GM10266 (cell line): ENCODE results near the gene TBXA2R.

Experiments
- DNase-seq: peaks from one replicate; pipeline ENCODE4 v3.0.0; 2012; ENCODE audit errors: extremely low spot score
- CTCF ChIP-seq: IDR thresholded peaks from 2 replicates; pipeline ENCODE4 v1.5.1; 2012; ENCODE audit warnings: mild to moderate bottlenecking, low read depth; ENCODE audit not compliant: control insufficient read depth, insufficient read depth; ENCODE audit errors: missing control alignments

Gene TBXA2R

DNA sequence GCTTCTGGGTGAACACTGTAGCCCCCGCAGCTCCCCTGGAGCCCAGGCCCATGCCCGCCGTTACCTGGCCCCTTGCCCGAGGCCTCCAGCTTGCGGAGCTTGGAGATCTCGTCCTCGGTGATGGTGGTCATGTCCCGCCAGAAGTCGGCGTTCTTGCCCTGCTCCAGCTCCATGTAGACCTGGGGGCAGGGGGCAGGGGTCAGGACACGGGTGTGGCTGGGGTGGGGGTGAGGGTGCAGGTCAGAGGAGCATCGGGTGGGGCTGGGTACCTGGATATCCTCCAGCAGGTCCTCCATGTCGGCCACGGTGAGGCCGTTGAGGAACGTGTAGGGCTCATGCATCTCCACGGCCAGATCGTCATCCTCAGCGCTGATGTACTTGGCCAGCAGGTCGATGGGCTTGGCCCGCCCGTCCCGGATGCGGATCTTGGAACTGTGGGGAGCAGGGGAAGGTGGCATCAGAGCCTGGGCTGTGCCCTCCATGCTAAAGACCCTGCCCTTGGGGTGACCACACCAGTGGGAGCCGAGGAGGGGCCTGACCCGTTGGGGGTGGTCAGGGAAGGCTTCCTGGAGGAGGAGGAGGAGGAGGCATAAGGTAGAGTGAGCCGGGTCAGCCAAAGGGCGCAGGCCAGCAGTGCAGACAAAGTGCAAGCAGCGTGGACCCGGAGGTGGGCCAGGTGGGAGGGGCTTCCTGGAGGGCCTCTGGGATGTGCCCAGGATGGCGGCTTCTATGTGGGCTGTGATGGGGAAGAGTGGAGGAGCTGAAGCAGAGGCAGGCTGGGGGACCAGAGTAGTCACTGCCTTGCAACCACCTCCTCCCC, 12.3 kb upstream of the TBXA2R start:
- DNase-seq: no peak
- TF ChIP-seq CTCF: no peak

GRCh38 chr19:3618144-3618810, 11.6 kb upstream of the TBXA2R start:
- peak; percentile 96 for DNase-seq
- peak; percentile 90 for TF ChIP-seq CTCF

GRCh38 chr19:3617463-3617862, 10.8 kb upstream of the TBXA2R start:
- TF ChIP-seq CTCF: no peak

GRCh38 chr19:3615524-3616135, 9.0 kb upstream of the TBXA2R start:
- no peak for DNase-seq
- no peak for TF ChIP-seq CTCF

More at GRCh38 chr19:3617463-3617862, 10.8 kb upstream of the TBXA2R start:
- no peak for DNase-seq

DNA sequence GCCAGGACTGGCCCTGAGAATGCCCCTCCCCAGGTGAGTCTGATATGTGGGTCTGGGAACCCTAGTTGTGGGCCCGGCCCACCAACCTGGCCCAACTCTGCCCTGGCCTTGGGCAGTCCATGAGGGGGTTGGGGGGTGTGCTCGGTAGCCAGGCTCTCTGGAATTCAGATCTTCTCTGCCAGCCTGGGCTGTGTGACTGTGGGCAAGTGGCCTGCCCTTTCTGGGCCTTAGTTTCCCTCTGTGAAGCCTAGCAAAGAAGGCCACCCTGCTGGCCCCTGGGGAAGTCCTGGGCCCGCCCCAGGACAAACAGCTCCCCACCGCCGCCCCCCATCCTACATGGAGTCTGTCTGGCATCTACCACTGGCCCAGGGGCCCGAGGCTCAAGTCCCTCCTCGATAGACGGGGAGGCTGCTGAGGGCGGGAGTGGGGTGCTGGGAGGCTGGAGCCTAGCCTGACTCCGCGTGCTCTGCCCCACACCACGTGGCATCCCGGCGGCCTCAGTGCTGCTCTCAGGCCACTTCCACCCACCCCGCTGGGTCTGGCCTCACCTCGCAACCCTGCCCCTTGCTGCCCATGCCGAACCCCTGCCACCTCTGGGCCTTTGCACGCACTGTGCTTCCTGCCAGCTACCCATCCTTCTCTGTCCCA, 8.3 kb upstream of the TBXA2R start:
- no peak for TF ChIP-seq CTCF

GRCh38 chr19:3613818-3614661, 7.4 kb upstream of the TBXA2R start:
- no peak for TF ChIP-seq CTCF
- no peak for DNase-seq

More for the DNA sequence above, 8.3 kb upstream of the TBXA2R start:
- no peak for DNase-seq
